Lung (tissue), 12 donors: ENCODE results near the gene NHSL1. TPM values are rescaled to one million over a fixed set of nuclear protein-coding genes. Genes with fewer than 3 reads are reported as not detected.

ENCODE experiments used
- ATAC-seq: fragments of 200-7000 bp; cut with Tn5 transposase; one replicate; pipeline ENCODE4 v1.9.1; 2020; ENCODE audit warnings: moderate number of reproducible peaks; ENCODE audit not compliant: insufficient read depth, low FRiP score
- DNase-seq, 3 donors: peaks; one replicate each; pipeline ENCODE4 v3.0.0-alpha.2; 2013 to 2017
- H3K27ac ChIP-seq, 2 donors: one replicate each; pipeline ENCODE4 v1.5.1; 2013; ENCODE audit warnings: mild to moderate bottlenecking in 2 of 2, moderate library complexity in 2 of 2, control low read depth in 1 of 2, inconsistent platforms in 1 of 2, low read depth in 1 of 2, low read length in 1 of 2
- H3K27me3 ChIP-seq, 3 donors: one replicate each; pipeline ENCODE4 v1.5.1; 2013; ENCODE audit warnings: low read length in 2 of 3; ENCODE audit not compliant: control insufficient read depth in 3 of 3, insufficient read depth in 3 of 3
- H3K36me3 ChIP-seq, 4 donors: one replicate each; pipeline ENCODE4 v1.5.1; 2013; ENCODE audit warnings: low read length in 4 of 4, mild to moderate bottlenecking in 1 of 4, moderate library complexity in 1 of 4; ENCODE audit not compliant: control insufficient read depth in 4 of 4, insufficient read depth in 4 of 4
- H3K4me1 ChIP-seq, 5 donors: one replicate each; pipeline ENCODE4 v1.5.1; 2013; ENCODE audit warnings: low read length in 5 of 5, mild to moderate bottlenecking in 2 of 5, moderate library complexity in 1 of 5; ENCODE audit not compliant: control insufficient read depth in 5 of 5, insufficient read depth in 5 of 5
- H3K4me3 ChIP-seq: one replicate; pipeline ENCODE4 v1.5.1; 2013; ENCODE audit warnings: mild to moderate bottlenecking, control low read depth, moderate library complexity
- H3K9ac ChIP-seq, 2 donors: one replicate each; pipeline ENCODE4 v1.5.1; 2013; ENCODE audit warnings: low read length in 2 of 2, control low read depth in 1 of 2; ENCODE audit not compliant: insufficient read depth in 1 of 2
- H3K9me3 ChIP-seq, 4 donors: one replicate each; pipeline ENCODE4 v1.5.1; 2013; ENCODE audit warnings: low read length in 3 of 4, mild to moderate bottlenecking in 1 of 4, moderate library complexity in 1 of 4; ENCODE audit not compliant: control insufficient read depth in 4 of 4, insufficient read depth in 3 of 4
- WGBS, 2 donors: extraction: QIAGEN DNeasy Blood & Tissue Kit; methylation state at CpG; one replicate each; pipeline ENCODE4 v1.1.7; 2013; 5-methylcytosine and 5-hydroxymethylcytosine counted together
- polyA plus RNA-seq, 2 donors: library from polyadenylated mRNA; stranded (reverse); fragments of 200-250 nt; gene quantifications; one replicate each; pipeline ENCODE4 v1.2.1, GENCODE V29; 2013
- total RNA-seq, 2 donors: library from RNA; depleted of rRNA in 1 of 2; stranded (reverse); fragments of >200 nt in 1 of 2; gene quantifications; one replicate each; pipeline ENCODE4 v1.2.1, GENCODE V29; 2014 to 2021
- TF ChIP-seq, protein P1 (sequence below): IDR thresholded peaks from 2 replicates; pipeline ENCODE4 v1.5.1; 2012; ENCODE audit warnings: mild to moderate bottlenecking; ENCODE audit errors: control extremely low read depth, extremely low read depth
- donor health status: control.
- donor health status: control.
- donor health status: Bipolar disorder and iron deficiency.
- donor health status: healthy.
- donor health status: DM: yes; HTN: yes; CAD: no.

NHSL1 gene
- total and polyA plus RNA-seq, 4 donors = 5.2 to 53.7 (median 30.4) TPM

DNA sequence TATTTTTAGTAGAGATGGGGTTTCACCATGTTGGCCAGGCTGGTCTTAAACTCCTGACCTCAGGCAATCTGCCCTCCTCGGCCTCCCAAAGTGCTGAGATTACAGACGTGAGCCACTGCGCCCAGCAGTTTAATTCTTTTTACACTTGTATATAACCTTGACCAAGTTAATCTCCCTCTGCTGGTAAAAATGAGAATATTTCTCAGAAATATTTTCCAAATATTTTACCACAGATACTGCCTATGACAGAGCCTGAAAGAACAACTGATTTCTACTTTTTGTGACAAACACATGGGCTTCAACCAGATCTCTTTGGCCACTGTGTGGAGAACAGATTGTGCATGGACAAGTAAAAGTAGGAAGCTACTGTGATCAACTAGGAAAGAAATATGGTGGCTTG is 21.2 kb upstream of the NHSL1 start:
- no peak overlapping the region for H3K9ac ChIP-seq
- H3K27me3 ChIP-seq = no peaks in the 10 kb centered on the region
- no peak overlapping the region for H3K4me3 ChIP-seq
- H3K27ac ChIP-seq = no peak overlapping the region
- 56 to 58% methylated on average over 3 of the region's 3 CpGs for WGBS, 2 donors
- ATAC-seq (no peak), DNase-seq (no peak)
- H3K4me1 ChIP-seq = peaks cover 0 to 7% (median 0%) of the 10 kb centered on the region in 5 donors
- TF ChIP-seq, protein P1, sequence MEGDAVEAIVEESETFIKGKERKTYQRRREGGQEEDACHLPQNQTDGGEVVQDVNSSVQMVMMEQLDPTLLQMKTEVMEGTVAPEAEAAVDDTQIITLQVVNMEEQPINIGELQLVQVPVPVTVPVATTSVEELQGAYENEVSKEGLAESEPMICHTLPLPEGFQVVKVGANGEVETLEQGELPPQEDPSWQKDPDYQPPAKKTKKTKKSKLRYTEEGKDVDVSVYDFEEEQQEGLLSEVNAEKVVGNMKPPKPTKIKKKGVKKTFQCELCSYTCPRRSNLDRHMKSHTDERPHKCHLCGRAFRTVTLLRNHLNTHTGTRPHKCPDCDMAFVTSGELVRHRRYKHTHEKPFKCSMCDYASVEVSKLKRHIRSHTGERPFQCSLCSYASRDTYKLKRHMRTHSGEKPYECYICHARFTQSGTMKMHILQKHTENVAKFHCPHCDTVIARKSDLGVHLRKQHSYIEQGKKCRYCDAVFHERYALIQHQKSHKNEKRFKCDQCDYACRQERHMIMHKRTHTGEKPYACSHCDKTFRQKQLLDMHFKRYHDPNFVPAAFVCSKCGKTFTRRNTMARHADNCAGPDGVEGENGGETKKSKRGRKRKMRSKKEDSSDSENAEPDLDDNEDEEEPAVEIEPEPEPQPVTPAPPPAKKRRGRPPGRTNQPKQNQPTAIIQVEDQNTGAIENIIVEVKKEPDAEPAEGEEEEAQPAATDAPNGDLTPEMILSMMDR = no peak
- H3K9me3 ChIP-seq = peaks cover 0 to 4% (median 0%) of the 10 kb centered on the region in 4 donors
- H3K36me3 ChIP-seq = peaks cover 0 to 6% (median 0%) of the 10 kb centered on the region in 4 donors

DNA sequence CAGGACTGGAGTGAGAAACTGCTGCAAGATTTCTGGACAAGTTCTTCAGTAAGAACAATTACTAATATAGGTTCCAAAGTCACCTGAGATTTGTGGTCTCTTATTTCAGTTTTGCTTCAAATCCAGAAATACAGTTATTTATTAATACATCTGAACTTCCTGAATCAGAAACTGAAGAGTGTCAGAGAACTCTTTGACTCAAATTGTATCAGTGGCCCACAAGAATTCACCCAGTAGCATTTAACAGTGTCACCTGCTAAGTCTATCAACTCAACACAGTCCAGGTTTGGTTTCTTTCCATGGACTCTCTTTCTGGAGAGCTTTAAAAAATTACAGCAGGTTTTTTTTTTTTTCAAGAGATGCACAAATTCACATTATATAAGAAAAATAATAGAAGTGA is 18.8 kb upstream of the NHSL1 start:
- no peak overlapping the region for H3K27ac ChIP-seq
- peaks cover 0 to 4% (median 0%) of the 10 kb centered on the region in 4 donors for H3K9me3 ChIP-seq
- H3K4me3 ChIP-seq = no peak overlapping the region
- TF ChIP-seq, protein P1 = no peak
- H3K4me1 ChIP-seq = peaks cover 0 to 3% (median 0%) of the 10 kb centered on the region in 5 donors
- DNase-seq (no peak), ATAC-seq (no peak)
- H3K27me3 ChIP-seq = no peaks in the 10 kb centered on the region
- H3K9ac ChIP-seq = no peak overlapping the region
- H3K36me3 ChIP-seq = peaks cover 0 to 6% (median 0%) of the 10 kb centered on the region in 4 donors

DNA sequence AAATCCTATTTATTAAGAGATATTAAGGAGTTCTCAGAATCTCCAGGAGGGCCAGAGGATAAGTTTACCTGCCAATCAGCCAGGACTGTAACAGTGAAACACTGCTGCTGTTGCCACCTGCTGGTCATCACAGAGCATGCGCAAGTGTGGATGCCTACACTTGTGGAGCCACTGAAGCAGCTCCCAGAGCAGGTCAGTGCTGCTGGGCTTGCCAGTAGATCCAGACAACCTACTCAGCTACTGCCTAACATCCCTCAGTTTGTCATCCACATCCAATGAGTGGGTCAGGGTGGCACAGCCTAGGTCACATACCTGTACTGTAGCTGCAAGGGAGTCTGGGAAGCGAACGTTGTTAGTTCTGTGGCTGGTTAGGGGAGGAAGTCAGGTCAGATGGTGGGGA is 18.3 kb upstream of the NHSL1 start:
- Histone ChIP-seq H3K4me1 (peaks cover 0 to 6% (median 0%) of the 10 kb centered on the region in 5 donors), H3K9ac (no peak overlapping the region), H3K27me3 (no peaks in the 10 kb centered on the region), H3K27ac (no peak overlapping the region), H3K4me3 (no peak overlapping the region), H3K9me3 (peaks cover 0 to 4% (median 0%) of the 10 kb centered on the region in 4 donors), H3K36me3 (peaks cover 0 to 6% (median under 1%) of the 10 kb centered on the region in 4 donors)
- DNase-seq = no peak
- peak; percentile 59 for ATAC-seq
- WGBS, 2 donors = 91 to 94% methylated on average over 3 of the region's 3 CpGs
- TF ChIP-seq, protein P1 = peak; percentile 24
